ENCODE data around the gene FSTL4. TPM values are rescaled to one million over a fixed set of nuclear protein-coding genes. Genes with fewer than 3 reads are reported as not detected.

FSTL4 gene
- total RNA-seq, 1 donor from 2014 or later: 0.21 TPM

DNA sequence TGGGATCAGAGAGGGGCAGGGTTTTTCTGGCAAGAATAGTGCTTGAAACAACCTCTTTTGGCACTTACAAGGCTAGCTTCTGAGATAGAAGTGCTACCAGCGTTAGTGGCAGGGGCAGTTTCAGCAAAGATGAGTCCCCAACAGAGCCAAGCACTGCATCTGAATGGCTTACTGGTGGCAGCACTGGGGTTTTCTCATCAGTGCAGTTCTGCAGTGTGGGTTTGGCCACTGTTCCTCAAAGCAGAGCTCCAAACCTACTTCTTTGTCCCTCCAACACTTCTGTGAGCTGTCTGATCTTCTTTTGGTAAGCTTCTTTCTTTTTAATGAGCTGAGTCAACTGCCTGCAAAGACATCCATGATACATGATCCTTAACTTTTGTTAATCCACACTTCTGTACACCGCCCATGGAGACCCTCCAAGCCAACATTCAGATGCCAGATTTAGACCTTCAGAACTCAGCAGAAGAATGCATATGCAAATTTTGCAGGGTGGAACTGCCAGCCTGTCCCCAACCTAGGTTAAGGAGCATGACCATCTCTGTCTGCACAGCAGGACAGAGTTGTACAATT lies 29.9 kb upstream of the FSTL4 start:
- H3K4me1 Mint-ChIP-seq (ENCODE audit: unreplicated experiment): no peaks in the 10 kb centered on the region
- no peak overlapping the region for H3K27ac Mint-ChIP-seq (ENCODE audit: unreplicated experiment)
- H3K36me3 Mint-ChIP-seq (ENCODE audit: low read depth, unreplicated experiment): no peaks in the 10 kb centered on the region
- no peaks in the 10 kb centered on the region for H3K9me3 Mint-ChIP-seq (ENCODE audit: unreplicated experiment)
- H3K4me3 Mint-ChIP-seq (ENCODE audit: unreplicated experiment): no peak overlapping the region
- H3K27me3 Mint-ChIP-seq (ENCODE audit: unreplicated experiment): peaks cover 3% of the 10 kb centered on the region
- no peak for DNase-seq (ENCODE audit: low spot score)
- TF ChIP-seq, protein P1, sequence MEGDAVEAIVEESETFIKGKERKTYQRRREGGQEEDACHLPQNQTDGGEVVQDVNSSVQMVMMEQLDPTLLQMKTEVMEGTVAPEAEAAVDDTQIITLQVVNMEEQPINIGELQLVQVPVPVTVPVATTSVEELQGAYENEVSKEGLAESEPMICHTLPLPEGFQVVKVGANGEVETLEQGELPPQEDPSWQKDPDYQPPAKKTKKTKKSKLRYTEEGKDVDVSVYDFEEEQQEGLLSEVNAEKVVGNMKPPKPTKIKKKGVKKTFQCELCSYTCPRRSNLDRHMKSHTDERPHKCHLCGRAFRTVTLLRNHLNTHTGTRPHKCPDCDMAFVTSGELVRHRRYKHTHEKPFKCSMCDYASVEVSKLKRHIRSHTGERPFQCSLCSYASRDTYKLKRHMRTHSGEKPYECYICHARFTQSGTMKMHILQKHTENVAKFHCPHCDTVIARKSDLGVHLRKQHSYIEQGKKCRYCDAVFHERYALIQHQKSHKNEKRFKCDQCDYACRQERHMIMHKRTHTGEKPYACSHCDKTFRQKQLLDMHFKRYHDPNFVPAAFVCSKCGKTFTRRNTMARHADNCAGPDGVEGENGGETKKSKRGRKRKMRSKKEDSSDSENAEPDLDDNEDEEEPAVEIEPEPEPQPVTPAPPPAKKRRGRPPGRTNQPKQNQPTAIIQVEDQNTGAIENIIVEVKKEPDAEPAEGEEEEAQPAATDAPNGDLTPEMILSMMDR (IDR thresholded peaks at IDR 0.05; ENCODE audit: unreplicated experiment): no peak

DNA sequence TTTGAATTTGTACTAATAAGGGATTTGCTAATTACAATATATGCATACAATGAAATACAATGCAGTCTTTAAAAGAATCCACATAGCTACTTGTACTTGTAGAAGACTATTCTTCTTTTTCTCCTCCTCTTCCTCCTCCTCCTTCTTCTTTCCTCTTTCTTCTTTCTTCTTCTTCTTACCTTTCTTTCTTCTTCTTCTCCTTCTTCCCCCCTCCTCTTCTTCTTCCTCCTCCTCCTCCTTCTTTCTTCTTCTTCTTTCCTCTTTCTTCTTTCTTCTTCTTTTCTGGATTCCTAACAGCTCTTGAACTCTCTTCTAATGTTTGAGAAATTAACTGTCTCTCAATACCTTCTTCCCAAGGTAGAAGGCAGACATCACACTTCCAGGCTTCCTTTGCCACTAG lies 29.3 kb upstream of the FSTL4 start:
- no peaks in the 10 kb centered on the region for H3K4me1 Mint-ChIP-seq (ENCODE audit: unreplicated experiment)
- TF ChIP-seq, protein P1 (IDR thresholded peaks at IDR 0.05; ENCODE audit: unreplicated experiment): no peak
- H3K27ac Mint-ChIP-seq (ENCODE audit: unreplicated experiment): no peak overlapping the region
- H3K27me3 Mint-ChIP-seq (ENCODE audit: unreplicated experiment): peaks cover 3% of the 10 kb centered on the region
- no peaks in the 10 kb centered on the region for H3K9me3 Mint-ChIP-seq (ENCODE audit: unreplicated experiment)
- DNase-seq (ENCODE audit: low spot score): no peak
- no peak overlapping the region for H3K4me3 Mint-ChIP-seq (ENCODE audit: unreplicated experiment)
- H3K36me3 Mint-ChIP-seq (ENCODE audit: low read depth, unreplicated experiment): no peaks in the 10 kb centered on the region

DNA sequence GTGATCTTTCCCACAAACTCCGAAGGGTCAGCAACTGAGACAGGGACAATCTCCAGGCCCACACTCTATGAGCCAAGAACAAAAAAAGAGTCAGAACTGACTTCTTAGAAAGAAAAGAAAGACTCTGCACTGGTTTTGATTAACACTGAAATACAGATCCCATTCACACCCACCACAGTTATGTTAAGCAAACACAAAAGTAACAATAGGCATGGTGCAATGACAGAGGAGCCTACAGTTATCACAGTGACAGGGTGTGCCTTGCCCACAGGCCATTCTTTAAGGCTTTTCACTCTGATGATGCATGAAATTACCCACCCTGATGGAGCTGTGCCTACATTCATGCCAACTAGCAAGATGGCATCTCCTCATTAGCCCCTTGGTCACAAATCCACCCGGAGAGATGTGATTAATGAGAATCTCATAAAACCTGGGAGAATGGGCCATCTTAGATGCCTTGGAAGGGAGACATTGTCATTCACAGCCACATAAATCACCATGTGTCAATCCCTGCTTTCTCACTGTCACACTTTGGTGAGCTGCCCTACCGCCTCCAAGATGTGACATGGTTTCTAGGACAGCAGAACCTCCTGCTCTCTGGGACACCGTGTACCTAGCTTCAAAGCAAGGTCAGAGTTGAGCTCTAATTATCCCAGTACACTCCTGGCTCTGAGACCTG lies 27.6 kb upstream of the FSTL4 start:
- Mint-ChIP-seq H3K4me1 (ENCODE audit: unreplicated experiment) (no peaks in the 10 kb centered on the region), H3K4me3 (ENCODE audit: unreplicated experiment) (no peak overlapping the region), H3K27me3 (ENCODE audit: unreplicated experiment) (peaks cover 2% of the 10 kb centered on the region), H3K36me3 (ENCODE audit: low read depth, unreplicated experiment) (no peaks in the 10 kb centered on the region), H3K9me3 (ENCODE audit: unreplicated experiment) (no peaks in the 10 kb centered on the region), H3K27ac (ENCODE audit: unreplicated experiment) (no peak overlapping the region)
- no peak for DNase-seq (ENCODE audit: low spot score)
- TF ChIP-seq, protein P1 (IDR thresholded peaks at IDR 0.05; ENCODE audit: unreplicated experiment): no peak

DNA sequence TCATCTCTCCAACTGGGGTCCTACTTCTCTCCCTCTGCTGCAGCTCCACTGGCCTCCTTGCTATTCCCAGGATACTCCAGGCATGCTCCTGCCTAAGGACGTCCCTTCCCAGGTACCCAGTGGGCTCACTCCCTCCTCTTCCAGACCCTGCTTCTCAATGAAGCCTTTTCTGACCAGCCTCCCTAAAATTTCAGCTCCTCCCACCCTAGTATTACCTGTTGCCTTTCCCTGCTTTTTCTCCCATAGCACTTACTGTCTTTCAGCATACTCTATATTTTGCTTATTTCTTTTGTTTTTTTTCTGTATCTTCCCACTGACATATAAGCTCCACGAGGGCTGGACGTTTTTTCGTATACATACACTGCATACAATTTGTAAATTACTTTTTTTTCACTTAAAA lies 26.1 kb upstream of the FSTL4 start:
- H3K4me1 Mint-ChIP-seq (ENCODE audit: unreplicated experiment): no peaks in the 10 kb centered on the region
- peaks cover 3% of the 10 kb centered on the region for H3K27me3 Mint-ChIP-seq (ENCODE audit: unreplicated experiment)
- H3K27ac Mint-ChIP-seq (ENCODE audit: unreplicated experiment): no peak overlapping the region
- no peak overlapping the region for H3K4me3 Mint-ChIP-seq (ENCODE audit: unreplicated experiment)
- no peaks in the 10 kb centered on the region for H3K9me3 Mint-ChIP-seq (ENCODE audit: unreplicated experiment)
- TF ChIP-seq, protein P1 (IDR thresholded peaks at IDR 0.05; ENCODE audit: unreplicated experiment): no peak
- no peaks in the 10 kb centered on the region for H3K36me3 Mint-ChIP-seq (ENCODE audit: low read depth, unreplicated experiment)
- DNase-seq (ENCODE audit: low spot score): no peak

DNA sequence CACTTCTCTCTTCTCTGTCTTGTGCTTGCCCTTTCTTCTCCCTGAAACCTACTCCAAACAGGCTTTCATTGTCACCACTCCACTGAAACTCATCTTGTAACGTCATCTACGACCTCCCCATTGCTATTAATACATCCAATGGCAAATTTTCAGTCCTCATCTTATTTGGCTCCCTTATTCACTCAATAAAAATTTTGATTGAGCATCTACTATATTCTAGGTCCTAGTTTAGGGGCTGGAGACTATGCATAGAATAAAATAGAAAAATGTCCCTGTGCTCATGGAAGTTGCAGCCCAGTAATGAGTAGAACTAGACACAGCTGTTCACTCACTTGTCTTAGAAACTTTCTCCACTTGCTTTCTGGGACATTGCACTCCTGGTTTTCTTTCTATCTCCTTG lies 24.9 kb upstream of the FSTL4 start:
- TF ChIP-seq, protein P1 (IDR thresholded peaks at IDR 0.05; ENCODE audit: unreplicated experiment): no peak
- H3K4me3 Mint-ChIP-seq (ENCODE audit: unreplicated experiment): no peak overlapping the region
- peaks cover 3% of the 10 kb centered on the region for H3K27me3 Mint-ChIP-seq (ENCODE audit: unreplicated experiment)
- DNase-seq (ENCODE audit: low spot score): no peak
- H3K9me3 Mint-ChIP-seq (ENCODE audit: unreplicated experiment): no peaks in the 10 kb centered on the region
- no peak overlapping the region for H3K27ac Mint-ChIP-seq (ENCODE audit: unreplicated experiment)
- no peaks in the 10 kb centered on the region for H3K36me3 Mint-ChIP-seq (ENCODE audit: low read depth, unreplicated experiment)
- no peaks in the 10 kb centered on the region for H3K4me1 Mint-ChIP-seq (ENCODE audit: unreplicated experiment)
